ENCODE data around the gene SHPK.

DNA sequence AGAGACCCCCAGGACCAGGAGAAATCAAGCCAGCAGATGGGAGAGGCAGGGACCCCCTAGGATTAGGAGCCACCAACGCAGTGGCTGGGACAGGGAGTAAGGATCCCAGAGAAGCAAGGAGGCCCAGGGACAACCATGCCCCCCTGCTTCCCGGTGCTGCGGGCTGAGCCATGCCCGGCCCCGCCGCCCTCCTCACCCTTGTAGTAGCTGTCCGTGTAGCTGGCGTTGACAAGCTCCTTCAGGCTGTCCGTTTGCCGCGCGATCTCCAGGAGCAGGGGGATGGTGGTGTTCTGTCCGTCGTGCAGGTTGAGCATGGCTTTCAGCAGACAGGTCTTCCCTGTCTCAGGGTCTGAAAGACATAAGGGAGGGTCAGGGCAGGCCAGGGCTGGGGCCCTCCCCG, 45.3 kb downstream of the SHPK start:
- TF ChIP-seq CTCF (IDR thresholded peaks at IDR 0.05; ENCODE audit: low read length) (no peak), EZH2phosphoT487 (IDR thresholded peaks at IDR 0.05; ENCODE audit: low read length) (no peak), EZH2 (optimal IDR thresholded peaks at IDR 0.05; ENCODE audit: low read depth, low read length) (no peak)

Data from MM.1S (cell line).